Stimulated activated CD8-positive, alpha-beta memory T cell treated with anti-CD3 and anti-CD28 coated beads, Interleukin-7, amount 100 ng/mL, for 1 hour (primary cell): ENCODE data around the gene NOP14.
"Not testable (repeated sequence)": the region's sequence is repeated elsewhere in the genome, so short reads cannot be mapped to it uniquely, and the experiment has no call there.

Experiments used
- DNase-seq, 2 donors: peaks; one replicate each; pipeline ENCODE4 v3.0.0-alpha.2; 2020; ENCODE audit warnings: low read depth in 2 of 2

The NOP14 gene

DNA sequence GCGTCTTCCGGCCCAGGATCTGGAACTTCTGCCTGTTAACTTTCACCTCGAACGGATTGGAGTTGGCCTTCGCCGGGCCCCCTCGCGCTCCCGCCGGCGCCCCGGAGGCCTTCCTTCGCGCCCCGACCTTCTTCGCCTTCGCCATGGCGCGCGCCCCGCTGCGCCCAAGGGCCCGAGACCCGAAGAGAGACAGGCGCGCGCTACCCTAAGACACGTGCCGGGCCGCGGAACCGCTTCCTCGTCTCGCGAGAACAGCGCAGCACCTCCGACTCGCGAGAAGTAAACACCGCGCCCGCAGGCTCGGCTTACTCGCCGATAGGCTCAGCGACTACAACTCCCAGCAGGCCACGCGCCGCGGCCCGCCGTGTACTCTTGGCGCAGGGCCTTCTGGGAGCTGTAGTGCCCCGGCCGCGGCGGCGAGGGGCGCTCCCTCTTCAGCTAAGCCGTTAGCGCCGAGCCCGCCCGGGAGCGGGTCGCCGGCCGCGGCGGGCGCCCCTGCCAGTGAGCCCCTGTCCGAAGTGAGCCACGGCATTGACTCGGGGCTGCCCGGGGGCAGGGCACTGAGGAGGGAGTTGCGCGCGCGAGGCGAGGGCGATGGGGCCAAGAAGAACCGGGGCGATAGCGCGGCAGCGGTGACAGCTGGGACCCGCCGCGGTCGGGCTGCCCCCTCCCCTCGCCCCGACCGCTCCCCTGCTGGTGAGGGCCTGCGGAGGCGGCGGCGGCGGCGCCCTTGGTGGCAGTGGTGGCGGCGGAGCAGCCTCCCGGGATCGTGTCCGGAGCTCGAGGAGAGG is at the start of gene NOP14, which contains the start of gene GRK4:
Gene NOP14 (minus strand): TSS at position 232 of the 791 bp plus-strand sequence. CDS start 87 bp downstream, at position 145.
Gene GRK4 (plus strand): TSS at position 397 of the 791 bp plus-strand sequence. CDS start 500 bp downstream, outside the sequence.
- DNase-seq = peak; percentile 89 to 91

DNA sequence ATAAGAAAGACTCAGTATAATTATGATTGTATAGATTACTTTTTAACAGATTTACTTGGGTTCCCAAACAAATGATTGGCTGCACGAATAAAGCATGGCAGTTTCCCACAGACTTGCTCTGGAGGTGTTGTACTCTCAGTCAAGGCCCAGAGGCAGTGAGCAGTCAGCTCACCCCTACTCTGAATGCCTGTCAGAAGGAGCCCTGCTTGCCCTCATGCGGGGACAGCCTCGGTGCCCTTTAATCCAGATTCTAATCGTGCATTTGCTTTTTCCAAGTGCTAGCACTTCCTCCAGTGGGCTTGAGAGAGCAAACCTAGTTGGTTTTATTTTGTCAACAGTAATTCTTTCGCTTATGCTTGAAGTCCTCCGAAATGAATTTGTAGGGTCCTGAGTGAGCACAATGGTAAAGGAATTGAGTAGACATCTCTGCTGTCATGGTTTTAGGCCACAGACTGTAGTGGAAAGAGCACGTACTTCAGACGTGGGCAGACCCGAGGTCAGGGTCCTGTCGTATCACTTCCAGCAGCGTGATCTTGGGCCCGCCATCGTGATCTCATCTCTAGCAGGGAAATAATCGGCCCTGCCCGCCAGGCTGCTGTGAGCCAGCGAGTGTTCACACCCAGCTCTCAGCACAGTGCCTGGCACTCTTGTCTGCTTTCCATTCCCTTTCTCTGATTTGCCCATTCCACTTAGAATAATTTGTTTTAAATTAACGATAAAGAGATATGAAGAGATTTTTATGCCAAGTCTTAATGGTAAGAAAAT is 48.4 kb upstream of the NOP14 start:
- no peak for DNase-seq

DNA sequence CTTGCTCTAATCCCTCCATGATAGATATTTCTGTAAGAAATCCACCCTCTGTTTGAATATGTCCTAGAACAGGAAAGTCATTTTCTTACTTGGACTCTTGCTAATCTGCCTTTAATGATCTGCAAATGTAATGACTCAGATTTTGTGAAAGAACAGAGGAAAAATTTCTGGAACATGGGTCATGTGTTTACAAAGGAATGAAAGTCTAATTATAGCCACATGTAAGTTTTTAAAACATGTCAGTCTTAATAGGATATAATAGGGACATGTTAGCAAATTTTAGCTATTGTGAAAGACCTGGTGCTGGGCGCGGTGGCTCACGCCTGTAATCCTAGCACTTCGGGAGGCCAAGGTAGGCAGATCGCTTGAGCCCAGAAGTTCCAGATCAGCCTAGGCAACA is 47.8 kb upstream of the NOP14 start:
- no peak for DNase-seq

DNA sequence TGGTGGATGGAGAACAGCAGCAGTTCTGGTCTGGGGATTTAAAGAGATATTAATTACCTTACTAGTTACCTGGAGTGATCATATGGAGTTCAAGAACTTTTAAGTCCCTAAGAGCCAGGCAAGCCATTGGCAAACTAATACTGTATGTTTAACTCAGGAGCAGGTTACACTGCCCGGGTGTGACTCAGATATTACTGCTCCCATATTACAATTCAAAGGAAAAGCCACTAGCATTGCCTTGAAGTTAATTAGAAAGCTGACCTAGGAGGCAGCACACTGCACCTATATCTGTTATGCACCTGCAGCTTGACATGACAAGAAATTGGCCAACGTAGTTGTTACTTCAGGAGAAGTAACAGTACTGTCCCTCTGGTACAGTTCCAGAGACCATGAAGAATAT is 47.4 kb upstream of the NOP14 start:
- DNase-seq = no peak

DNA sequence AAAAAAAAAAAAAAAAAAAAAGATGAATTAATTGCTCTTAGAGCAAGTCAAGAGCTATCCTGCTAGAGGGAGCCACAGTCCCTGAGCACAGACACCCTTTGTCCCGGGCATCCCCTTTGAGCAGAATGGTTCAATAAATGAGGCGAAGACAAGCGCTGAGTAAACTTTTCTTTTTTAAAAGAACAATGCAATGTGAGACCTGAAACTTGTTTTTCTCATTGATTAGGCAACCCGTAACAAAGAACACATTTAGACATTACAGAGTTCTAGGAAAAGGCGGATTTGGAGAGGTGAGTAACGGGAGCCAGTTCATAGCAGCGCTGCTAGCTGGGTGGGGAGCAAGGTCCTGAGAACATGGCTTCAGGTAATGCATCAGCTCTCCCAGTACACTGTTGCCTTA is 46.2 kb upstream of the NOP14 start:
- no peak for DNase-seq

DNA sequence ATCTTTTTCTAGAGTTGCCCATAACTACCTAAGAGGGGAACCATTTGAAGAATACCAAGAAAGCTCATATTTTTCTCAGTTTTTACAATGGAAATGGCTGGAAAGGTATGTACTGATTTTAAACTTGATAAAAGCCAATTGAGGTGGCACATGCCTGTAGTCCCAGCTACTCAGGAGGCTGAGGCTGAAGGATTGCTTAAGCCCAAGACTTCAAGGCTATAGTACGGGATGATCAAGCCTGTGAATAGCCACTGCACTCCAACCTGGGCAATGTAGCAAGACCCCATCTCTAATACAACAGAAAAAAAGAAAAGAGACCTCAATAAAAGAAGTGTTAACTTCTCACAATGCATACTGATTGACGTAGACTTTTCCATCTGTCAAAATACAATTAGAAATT is 44.5 kb upstream of the NOP14 start:
- DNase-seq = no peak

DNA sequence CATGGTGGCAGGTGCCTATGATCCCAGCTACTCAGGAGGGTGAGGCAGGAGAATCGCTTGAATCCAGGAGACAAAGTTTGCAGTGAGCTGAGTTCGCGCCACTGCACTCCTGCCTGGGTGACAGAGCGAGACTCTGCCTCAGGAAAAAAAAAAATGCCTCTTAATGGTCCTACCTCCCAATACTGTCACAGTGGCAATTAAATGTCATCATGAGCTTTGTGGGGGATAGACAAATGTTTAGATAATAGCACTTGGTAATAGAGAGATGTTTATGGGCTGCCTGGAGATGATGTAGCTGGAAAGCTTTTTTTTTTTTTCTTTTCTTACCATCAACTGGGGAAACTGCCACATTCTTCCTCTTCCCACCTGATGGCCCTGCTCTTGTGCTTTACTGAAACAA is 33.2 kb upstream of the NOP14 start:
- no peak for DNase-seq

DNA sequence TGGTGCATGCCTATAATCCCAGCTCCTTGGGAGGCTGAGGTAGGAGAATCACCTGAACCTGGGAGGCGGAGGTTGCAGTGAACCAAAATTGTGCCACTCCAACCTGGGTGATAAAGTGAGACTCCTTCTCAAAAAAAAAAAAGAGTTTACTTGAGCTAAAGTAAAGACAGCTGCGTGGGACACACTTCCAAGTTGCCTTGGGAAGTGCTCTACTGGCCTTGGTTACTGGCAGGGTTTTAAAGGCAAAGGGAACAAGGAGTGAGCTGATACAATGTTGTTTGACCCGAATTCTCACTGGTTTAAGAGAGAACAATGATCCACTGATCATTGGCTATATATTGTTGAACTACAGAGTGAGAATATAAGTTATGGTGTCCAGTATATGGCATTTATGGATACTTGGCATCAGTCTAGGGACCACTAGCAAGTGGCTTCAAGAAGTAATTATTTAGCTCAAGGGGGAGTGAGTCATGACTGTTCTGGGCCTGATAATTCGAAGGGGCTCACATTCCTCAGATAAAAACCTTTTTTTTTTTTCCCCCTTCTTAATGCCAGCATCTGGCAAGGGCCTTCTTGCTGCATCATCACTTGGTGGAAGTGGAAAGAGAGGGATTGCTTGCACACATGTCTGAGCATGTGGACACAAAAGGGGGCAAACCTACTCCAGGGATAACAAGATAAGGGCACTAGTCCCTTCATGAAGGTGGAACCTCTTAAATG is 32.5 kb upstream of the NOP14 start:
- DNase-seq = no peak

DNA sequence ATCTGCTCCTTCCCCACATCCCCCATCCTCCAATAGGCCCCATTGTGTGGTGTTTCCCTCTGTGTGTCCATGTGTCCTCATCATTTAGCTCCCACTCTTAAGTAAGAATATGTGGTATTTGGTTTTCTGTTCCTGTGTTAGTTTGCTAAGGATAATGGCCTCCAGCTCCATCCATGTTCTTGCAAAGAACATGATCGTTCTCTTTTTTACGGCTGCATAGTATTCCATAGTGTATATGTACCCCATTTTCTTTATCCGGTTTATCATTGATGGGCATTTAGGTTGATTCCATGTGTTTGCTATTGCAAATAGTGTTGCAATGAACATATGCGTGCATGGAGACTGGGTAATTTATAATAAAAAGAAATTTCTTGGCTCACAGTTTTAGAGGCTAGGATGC is 31.7 kb upstream of the NOP14 start:
- DNase-seq = no peak

DNA sequence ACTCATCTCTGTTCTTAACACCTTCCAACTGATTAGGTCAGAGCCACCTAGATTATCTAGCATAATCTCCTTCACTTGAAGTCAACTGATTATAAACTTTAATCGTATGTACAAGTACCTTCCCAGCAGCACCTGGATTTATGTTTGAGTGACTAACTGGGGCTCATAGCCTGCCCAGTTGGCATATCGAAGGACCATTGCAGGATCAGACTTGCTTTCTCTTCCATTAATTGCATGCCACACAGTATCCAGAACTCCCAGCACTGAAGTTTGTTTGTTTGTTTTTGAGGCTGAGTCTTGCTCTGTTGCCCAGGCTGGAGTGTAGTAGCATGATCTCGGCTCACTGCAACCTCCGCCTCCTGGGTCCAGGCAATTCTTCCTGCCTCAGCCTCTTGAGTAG is 28.0 kb upstream of the NOP14 start:
- no peak for DNase-seq

DNA sequence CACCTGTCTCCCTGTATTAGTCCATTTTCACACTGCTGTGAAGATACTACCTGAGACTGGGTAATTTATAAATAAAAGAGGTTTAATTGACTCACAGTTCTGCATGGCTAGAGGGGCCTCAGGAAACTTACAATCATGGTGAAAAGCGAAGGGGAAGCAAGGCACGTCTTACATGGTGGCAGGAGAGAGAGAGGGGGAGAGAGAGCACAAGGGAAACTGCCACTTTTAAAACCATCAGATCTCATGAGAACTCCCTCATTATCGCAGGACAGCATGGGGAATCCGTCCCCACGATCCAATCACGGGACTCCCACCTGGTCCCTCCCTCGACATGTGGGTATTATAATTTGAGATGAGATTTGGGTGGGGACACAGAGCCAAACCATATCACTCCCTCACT is 20.5 kb upstream of the NOP14 start:
- not testable (repeated sequence) for DNase-seq

DNA sequence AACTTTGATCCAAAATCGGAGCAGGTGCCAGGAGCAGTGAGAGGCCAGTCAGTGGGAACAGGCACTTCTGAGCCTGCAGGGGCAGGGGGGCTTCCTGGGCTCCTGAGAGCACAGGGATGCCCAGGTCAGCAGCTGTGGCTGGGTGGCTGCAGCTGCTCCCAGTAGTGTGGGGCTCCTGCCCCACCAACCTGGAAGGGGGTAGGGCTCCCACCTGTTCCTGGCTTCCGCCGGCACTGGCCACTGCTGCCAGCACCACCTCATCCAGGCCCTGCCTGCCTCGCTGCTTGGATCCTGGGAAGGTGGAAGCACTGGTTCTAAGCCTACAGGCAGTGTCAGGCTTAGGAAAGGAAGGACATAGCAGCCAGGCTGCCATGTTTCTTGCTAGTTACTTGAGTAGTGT is 18.8 kb upstream of the NOP14 start:
- no peak for DNase-seq

DNA sequence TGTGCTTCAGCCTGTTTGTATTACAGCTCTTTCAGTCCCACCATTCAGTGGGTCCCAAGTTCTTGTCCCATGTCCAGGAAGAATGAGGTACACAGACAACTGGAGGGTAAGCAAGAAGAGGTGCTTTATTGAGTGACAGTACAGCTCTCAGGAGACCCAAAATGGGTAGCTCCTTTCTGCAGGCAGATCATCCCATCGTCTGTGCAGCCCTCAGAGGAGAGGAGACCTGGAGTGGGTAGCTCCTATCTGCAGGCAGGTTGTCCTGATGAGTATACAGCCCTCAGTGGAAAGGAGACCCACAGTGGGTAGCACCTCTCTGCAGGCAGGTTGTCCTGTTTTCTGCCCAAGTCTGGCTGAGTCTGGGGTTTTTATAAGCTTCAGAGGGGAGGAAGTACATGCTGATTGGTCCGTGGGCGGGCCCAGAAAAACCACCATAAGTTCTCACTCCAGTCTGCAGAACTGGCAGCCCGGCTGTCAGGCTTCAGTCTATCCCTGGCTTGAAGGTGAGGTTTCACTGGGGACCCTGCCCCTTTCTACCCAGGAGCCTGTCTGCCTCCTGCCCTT is 18.1 kb upstream of the NOP14 start:
- DNase-seq = no peak

DNA sequence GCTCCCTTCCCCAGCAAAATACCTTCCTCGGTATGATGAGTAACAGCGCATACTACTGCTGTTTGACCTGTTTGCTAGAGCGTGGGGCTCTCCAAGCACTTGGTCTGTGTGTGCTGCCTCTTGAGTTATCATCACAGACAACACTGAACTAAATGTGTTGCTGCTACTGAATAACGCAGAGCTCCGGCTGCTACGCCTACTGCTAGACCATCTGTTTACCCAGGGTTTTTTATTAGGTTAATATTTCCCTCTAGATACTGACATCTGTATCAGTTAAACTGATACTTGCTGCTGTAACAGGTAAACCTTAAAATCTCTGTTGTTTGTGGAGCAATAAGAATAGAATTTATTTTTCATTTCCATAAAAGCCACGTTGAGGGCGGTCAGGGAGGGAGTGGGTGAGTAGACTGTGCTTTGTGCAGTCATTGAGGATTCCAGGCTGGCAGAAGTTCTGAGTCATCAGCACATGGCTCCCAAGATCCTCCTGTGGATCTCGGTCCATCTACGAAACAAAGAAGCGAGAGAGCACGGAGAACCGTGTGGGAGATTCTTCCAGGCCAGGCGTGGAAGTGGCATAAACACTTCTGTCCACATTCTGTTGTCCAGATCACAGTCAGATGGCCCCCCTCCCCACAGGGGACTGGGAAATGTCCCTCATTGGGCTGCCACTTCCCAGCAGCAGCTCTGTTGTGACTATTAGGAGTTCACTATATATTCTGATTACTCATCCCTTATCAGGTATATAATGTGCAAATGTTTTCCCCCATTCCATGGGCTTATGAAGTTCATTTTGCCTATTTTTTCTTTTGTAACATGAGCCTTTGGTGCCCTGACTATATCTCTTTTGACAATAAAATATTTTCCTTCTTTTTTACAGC is 14.2 kb upstream of the NOP14 start:
- DNase-seq = no peak

DNA sequence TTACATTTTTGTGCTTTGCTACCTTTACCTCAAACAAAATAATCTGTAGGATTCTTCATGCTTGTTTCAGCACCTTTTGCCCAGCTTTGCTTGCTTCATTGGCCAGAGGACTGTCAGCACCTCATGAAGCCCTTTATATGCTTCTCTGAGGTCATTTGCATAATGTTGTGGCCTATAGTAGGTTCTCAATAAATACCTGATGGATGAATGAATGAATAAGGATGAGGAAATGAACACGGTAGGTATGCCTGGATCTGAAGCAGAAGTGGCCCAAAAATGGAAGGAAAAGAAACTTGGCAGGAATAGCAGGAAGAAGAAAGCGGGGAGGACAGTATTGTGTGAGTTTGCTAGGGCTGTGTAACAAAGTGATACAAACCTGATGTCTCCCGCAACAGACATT is 8.1 kb upstream of the NOP14 start:
- DNase-seq = no peak

DNA sequence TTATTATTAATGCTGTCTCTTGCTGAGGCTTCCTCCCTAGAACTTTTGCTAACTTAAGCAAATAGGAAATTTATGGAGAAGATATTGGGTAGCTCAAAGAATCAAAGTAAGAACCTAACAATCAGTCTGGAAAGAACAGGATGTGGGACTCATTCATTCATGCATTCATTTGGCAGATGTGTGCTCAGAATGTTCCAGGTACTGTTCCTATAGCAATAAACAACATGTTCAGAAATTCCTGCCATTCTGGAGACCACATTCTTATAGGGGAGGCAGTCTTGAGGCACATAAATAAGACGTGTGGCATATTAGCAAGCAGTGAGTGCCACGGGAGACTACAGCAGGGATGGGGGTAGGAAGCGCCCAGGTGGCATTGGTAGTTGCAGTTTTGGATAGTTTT is 5.2 kb upstream of the NOP14 start:
- no peak for DNase-seq

DNA sequence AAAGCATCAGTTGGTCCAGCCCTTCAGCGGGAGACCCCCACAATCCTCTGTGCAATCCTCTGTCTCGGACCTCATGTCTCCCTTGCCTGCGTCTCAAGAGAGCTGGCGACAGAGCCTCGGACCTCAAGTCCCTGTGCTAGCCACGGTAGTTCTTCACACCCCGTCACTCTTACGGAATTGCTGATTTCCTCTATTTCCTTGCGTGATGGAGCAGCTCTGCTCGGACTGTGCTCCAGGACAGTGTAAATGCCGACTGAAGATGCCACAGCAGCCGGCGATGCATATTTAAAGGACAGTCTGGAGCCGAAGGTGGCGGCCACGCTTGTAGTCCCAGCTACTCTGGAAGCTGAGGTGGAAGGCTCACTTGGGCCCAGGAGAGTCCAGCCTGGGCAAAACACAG is 2.1 kb upstream of the NOP14 start:
- no peak for DNase-seq

DNA sequence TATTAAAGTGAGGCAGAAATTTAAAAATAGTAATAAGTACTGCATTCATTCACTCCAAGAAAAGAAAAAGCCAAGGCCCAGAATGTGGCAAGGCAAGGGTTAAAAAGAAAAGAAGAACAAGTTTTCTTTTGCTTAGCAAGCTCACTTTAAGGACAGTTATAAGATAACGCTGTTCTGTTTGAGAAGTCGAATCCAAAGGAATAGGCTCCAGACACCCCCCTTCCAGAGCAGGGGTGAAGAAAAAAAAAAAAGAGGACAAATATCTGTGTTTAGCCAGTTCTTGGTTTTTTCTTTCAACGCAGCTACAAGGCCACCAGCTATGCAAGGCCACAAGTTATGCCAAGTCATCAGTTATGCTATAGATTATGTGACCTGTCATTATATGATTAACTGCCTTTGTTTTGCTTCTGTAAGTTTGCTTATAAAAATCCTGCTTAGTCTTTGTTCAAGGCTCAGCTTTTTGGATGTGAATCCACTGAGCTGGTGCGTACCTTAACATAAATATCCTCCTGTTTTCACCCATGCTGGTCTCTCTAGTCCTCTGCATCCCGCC is 1.6 kb upstream of the NOP14 start:
- no peak for DNase-seq

DNA sequence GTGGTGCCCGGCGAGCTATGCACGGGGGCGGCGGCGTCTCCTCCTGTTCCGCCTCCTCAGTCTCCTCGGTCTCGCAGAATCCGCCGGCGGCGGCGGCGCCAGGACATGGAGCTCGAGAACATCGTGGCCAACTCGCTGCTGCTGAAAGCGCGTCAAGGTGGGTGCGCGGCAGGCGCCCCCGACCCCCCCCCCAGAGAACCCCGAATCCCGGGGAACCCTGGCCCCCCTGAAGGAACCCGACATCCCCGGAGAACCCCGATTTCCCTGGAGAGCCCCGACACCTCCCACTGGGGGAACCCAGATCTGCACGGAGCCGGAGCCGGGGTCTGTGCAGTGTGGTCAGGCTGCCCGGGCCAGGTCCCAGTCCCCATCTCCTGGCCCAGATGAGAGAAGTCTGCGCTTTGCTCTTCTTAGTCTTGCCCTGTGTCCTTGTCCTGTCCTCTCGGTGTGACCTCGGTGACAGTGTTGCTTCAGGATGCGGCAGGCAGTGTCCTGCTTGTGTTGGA is 813 bp upstream of the NOP14 start:
- no peak for DNase-seq

DNA sequence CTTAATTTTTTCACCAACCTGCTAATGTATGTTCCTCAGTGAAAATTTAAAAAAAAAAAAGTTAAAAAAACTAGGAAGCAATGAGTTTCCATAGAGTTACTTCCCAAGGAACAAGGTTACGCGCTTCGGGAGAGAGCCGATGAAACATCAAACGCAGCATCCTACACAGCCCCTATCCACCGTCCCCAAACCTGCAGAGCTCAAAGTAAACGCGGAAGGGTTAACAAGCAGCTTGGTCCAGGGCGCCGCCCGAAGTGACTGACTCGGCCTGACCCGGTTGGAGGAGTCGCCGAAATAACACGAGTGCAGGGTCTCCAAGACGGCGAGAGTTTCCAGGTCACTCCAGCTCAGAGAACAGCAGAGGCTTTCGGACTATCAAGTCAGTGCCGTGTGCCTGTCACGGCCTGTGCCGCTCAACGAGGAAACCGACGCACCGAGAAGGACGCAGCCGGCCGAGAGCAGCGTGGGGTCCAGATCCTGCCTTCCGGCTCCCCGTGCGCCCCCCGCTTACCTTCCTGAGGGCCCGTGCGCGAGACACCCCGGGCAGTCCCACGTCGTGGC is 512 bp downstream of the NOP14 start:
- no peak for DNase-seq
